Naive thymus-derived CD8-positive, alpha-beta T cell (primary cell): ENCODE measurements around the gene SLC39A11. TPM values are rescaled to one million over a fixed set of nuclear protein-coding genes. Genes with fewer than 3 reads are reported as not detected.

Experiments used
- ATAC-seq, 2 donors: fragments of 150-1000 bp; cut with Tn5 transposase in 1 of 2; sonication (Bioruptor Pico), chemical (Tn5 transposase) in 1 of 2; 1 replicate in 1 of 2; 2 replicates in 1 of 2; pipeline ENCODE4 v1.10.0; 2021; ENCODE audit warnings: mild to moderate bottlenecking in 2 of 2, moderate library complexity in 2 of 2
- POLR2A ChIA-PET: fragments of 350-600 bp; sonication (Branson Sonifier 250); formaldehyde crosslinking; loops from one replicate; lab custom pipeline; 2021; ENCODE audit warnings: antibody characterized with exemption; lab: Charles Lee
- DNase-seq, 10 donors: peaks; one replicate each; pipeline versions ENCODE4 v3.0.0 to v3.0.0-alpha.2; 2020 to 2022
- H3K27ac Mint-ChIP-seq, 10 donors: one replicate each; pipeline ENCODE4 v1.8.0; 2020 to 2022; ENCODE audit warnings: mild to moderate bottlenecking in 10 of 10, mixed read lengths in 10 of 10, moderate library complexity in 4 of 10, inconsistent platforms in 1 of 10
- H3K27me3 Mint-ChIP-seq, 5 donors: one replicate each; pipeline ENCODE4 v1.8.0; 2021 to 2022; ENCODE audit warnings: mixed read lengths in 5 of 5
- H3K36me3 Mint-ChIP-seq, 3 donors: one replicate each; pipeline ENCODE4 v1.8.0; 2020 to 2022; ENCODE audit warnings: mixed read lengths in 3 of 3, mild to moderate bottlenecking in 2 of 3, inconsistent platforms in 1 of 3
- H3K4me1 Mint-ChIP-seq, 4 donors: one replicate each; pipeline ENCODE4 v1.8.0; 2021 to 2022; ENCODE audit warnings: mixed read lengths in 4 of 4
- H3K4me3 Mint-ChIP-seq, 10 donors: one replicate each; pipeline ENCODE4 v1.8.0; 2020 to 2022; ENCODE audit warnings: mild to moderate bottlenecking in 10 of 10, mixed read lengths in 10 of 10, moderate library complexity in 6 of 10, inconsistent platforms in 1 of 10
- H3K9me3 Mint-ChIP-seq, 9 donors: one replicate each; pipeline ENCODE4 v1.8.0; 2020 to 2022; ENCODE audit warnings: mixed read lengths in 9 of 9, mild to moderate bottlenecking in 3 of 9, inconsistent platforms in 1 of 9, moderate library complexity in 1 of 9
- polyA plus RNA-seq, 3 donors: library from polyadenylated mRNA; unstranded; fragments of 300-500 nt; fragmentation: Illumina TruSeq; gene quantifications; one replicate each; pipeline ENCODE4 v1.2.3, GENCODE V29; 2021
- total RNA-seq, 8 experiments: library from RNA in 2 of 8; stranded (reverse) in 2 of 8; gene quantifications; one replicate each; pipeline ENCODE4 v1.2.3 and lab custom pipeline; 2021 to 2026

SLC39A11 gene
- total and polyA plus RNA-seq, 5 experiments from 2014 or later = 6.2 to 14.4 (median 10.3) TPM

DNA sequence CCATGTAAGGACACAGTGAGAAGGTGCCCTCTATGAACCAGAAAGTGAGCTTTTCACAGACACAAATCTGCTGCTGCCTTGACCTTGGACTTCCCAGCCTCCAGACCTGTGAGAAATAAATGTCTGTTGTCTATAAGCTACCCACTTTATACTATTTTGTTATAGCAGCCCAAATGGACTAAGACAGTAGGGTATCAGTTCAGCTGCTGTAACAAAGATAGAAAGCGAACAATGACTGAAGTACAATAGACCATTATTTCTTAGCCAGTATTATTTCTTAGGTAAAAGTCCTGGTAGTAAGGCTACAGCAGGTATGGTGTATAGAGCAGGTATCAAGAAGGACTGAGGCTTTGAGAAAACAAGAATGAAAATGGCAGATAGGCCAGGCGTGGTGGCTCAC lies 117.0 kb downstream of the SLC39A11 start:
- Mint-ChIP-seq H3K27ac (no peak overlapping the region), H3K9me3 (peaks cover 0 to 2% (median 0%) of the 10 kb centered on the region in 9 donors), H3K36me3 (peaks cover 0 to 4% (median 0%) of the 10 kb centered on the region in 3 donors), H3K27me3 (no peaks in the 10 kb centered on the region), H3K4me1 (peaks cover 13 to 38% (median 25%) of the 10 kb centered on the region in 4 donors), H3K4me3 (no peak overlapping the region)
- ATAC-seq = no peak
- POLR2A ChIA-PET = no interaction called here
- DNase-seq = no peak

DNA sequence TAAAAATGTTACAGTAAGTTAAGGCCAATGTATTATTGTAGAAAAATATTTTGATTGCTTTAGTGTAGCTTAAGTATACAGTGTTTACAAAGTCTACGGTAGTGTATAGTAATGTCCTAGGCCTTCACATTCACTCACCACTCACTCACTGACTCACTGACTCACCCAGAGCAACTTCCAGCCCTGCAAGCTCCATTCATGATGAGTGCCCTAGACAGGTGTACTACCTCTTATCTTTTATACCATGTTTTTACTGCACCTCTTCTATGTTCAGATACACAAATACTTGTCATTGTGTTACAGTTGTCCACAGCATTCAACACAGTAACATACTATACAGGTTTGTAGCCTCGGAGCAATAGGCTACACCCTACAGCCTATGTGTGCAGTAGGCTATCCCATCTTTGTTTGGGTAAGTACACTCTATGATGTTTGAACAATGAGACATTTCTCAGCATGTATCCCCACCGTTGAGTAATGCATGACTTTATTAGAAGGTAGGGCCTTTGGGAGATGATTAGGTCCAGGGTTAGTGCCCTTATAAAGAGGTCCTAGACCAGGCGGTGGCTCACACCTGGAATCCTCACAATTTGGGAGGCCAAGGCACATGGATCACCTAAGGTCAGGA lies 117.8 kb downstream of the SLC39A11 start:
- POLR2A ChIA-PET = no interaction called here
- ATAC-seq (no peak), DNase-seq (no peak)
- peaks cover 0 to 4% (median 0%) of the 10 kb centered on the region in 3 donors for H3K36me3 Mint-ChIP-seq
- H3K9me3 Mint-ChIP-seq = peaks cover 0 to 2% (median 0%) of the 10 kb centered on the region in 9 donors
- H3K4me3 Mint-ChIP-seq = no peak overlapping the region
- no peaks in the 10 kb centered on the region for H3K27me3 Mint-ChIP-seq
- no peak overlapping the region for H3K27ac Mint-ChIP-seq
- peaks cover 12 to 37% (median 24%) of the 10 kb centered on the region in 4 donors for H3K4me1 Mint-ChIP-seq

DNA sequence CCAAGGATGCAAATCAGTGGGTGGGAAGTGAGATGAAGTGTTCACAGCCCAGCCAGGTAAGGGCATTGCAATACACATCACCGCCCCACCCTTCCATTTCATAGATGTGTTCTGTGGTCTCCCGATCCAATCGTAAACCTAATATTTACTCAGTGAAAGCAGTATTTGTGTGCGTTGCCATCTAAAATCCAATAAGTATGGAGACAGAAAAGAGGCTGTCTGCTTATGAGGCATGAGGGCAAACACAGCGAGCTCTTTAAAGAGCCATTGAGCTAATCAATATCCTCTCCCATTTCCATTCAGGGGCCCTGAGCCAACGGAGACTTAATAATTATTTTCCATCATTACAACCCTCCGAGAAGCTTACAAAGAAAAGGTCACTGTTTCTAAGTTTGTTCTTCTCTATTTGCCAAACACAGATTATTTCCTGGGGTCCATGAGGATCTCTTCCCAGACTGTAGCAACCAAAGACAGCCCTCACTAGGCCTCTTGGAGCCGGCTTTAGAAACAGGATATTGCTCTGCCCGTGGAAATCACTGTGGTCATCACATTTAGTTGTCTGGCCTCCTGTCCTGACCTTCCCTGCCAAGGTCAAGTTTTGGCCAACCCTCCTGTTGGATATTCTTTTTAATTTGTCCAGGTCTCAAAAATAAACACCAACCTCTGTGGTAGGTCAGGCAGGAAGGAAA lies 120.1 kb downstream of the SLC39A11 start:
- POLR2A ChIA-PET = no interaction called here
- DNase-seq = no peak

DNA sequence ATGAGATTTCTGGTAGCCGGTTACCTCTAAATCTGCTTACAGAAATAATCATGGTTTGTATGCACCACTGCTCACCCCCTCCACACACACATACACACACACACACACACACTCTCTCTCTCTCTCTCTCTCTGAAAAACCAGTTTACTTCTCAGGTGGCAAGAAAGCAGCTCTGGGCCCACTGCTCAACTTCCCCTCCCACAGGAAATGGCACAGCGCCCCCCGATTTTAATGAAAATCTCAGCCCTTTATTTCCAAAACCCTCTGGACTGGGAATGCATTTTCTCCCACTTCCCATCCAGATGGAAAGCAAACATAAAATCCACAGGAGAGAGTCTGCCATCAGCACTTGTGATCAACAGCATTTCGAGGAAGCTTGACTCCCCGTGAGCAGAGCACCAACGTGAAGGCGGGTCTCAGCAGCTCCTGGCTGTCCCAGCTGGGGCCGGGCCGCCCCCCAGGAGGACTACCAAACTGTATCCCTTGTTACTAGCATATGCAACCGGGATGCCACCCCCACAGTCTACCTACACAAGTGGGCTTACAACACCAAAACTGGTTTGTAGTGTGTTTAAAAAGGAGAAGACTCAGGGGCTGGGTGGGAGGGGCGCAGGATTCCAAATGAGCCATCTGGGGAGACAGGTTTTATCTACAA lies 121.1 kb downstream of the SLC39A11 start:
- H3K27ac Mint-ChIP-seq = peak overlapping the region in 2 of 10 donors; percentile 30 to 40
- H3K9me3 Mint-ChIP-seq = peaks cover 0 to 2% (median 0%) of the 10 kb centered on the region in 9 donors
- ATAC-seq = no peak
- DNase-seq = no peak
- POLR2A ChIA-PET = no interaction called here
- H3K27me3 Mint-ChIP-seq = no peaks in the 10 kb centered on the region
- no peak overlapping the region for H3K4me3 Mint-ChIP-seq
- peaks cover 9 to 16% (median 11%) of the 10 kb centered on the region in 4 donors for H3K4me1 Mint-ChIP-seq
- H3K36me3 Mint-ChIP-seq = no peaks in the 10 kb centered on the region

More for the DNA sequence above, 120.1 kb downstream of the SLC39A11 start:
- Mint-ChIP-seq H3K36me3 (peaks cover 0 to 3% (median 0%) of the 10 kb centered on the region in 3 donors), H3K27ac (no peak overlapping the region), H3K9me3 (peaks cover 0 to 2% (median 0%) of the 10 kb centered on the region in 9 donors), H3K4me1 (peaks cover 9 to 23% (median 12%) of the 10 kb centered on the region in 4 donors), H3K4me3 (no peak overlapping the region), H3K27me3 (no peaks in the 10 kb centered on the region)
- no peak for ATAC-seq

DNA sequence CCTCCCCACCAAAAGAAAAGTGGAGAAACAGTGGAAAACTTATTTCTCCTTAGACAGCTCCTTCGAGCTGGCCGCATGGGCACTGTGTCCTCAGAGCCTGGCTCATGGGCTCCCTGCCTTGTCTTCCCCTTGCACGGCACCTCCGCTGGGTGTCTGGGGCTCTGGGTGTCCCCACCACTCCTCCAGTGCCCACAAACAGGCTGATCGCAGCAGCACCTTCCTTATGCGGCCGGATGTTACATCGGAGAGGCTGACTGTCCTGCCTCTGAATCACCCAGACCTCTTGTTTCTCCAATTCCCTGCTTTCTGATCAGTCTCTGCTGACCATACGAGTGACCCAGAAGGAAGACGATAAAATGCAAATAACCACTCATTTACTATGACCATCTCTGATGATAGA lies 121.7 kb downstream of the SLC39A11 start:
- peaks cover 9 to 16% (median 11%) of the 10 kb centered on the region in 4 donors for H3K4me1 Mint-ChIP-seq
- H3K9me3 Mint-ChIP-seq = no peaks in the 10 kb centered on the region
- ATAC-seq (no peak), DNase-seq (no peak)
- no peaks in the 10 kb centered on the region for H3K27me3 Mint-ChIP-seq
- H3K4me3 Mint-ChIP-seq = no peak overlapping the region
- peak overlapping the region in 2 of 10 donors; percentile 10 to 40 for H3K27ac Mint-ChIP-seq
- POLR2A ChIA-PET = no interaction called here
- no peaks in the 10 kb centered on the region for H3K36me3 Mint-ChIP-seq

DNA sequence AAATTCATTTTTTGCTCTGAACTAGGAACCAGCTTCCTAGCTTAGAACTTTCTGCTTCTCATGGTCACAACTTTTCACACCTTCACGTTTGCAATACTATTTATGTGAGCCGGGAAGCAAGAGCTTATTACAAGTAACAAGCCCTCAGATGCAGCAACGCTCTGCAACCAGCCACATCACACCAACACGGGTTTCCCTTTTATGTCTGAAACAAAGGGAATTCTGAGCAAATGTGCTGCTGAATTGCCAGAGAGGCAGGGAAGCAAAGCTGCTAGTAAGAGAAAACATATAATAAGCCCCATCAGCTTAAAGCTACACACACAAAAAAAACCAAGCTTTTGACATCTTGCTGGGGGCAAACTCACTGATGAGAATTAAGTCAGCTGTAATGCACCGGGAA lies 122.2 kb downstream of the SLC39A11 start:
- H3K4me1 Mint-ChIP-seq = peaks cover 9 to 16% (median 11%) of the 10 kb centered on the region in 4 donors
- no peak for ATAC-seq
- H3K27ac Mint-ChIP-seq = peak overlapping the region in 2 of 10 donors; percentile 38 to 69
- DNase-seq = no peak
- H3K27me3 Mint-ChIP-seq = no peaks in the 10 kb centered on the region
- POLR2A ChIA-PET = no interaction called here
- no peaks in the 10 kb centered on the region for H3K36me3 Mint-ChIP-seq
- H3K9me3 Mint-ChIP-seq = peaks cover 0 to 3% (median 0%) of the 10 kb centered on the region in 9 donors
- no peak overlapping the region for H3K4me3 Mint-ChIP-seq

DNA sequence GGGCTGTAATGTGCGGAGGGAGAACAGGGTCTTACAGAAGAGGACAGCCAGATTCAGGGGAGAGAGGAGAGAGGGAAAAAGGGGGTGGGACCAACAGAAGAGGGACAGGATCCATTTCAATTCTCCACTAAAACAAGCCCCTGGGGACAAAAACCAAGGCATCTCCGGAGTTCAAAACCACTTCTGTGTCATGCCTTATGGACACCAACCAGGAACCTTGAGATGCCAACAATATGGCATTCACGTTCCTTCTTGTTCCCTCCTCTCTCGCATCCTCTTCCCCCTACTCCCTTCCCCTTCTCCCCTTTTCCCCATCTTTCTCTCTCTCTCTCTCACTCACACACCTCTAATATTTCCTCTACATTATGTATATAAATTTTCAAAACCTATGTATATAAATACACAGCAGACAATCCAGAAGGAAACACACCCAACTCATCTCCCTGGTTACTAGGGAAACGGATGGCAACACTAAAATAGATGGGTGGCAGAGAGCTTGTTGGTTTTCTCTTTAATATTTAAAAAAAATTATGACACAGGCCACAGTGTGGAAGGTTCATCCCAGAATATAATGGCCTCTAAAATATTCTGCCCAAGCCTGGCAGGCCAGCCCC lies 123.1 kb downstream of the SLC39A11 start:
- H3K27ac Mint-ChIP-seq = no peak overlapping the region
- no peaks in the 10 kb centered on the region for H3K27me3 Mint-ChIP-seq
- peaks cover 9 to 16% (median 11%) of the 10 kb centered on the region in 4 donors for H3K4me1 Mint-ChIP-seq
- no peaks in the 10 kb centered on the region for H3K36me3 Mint-ChIP-seq
- H3K9me3 Mint-ChIP-seq = peaks cover 0 to 4% (median 0%) of the 10 kb centered on the region in 9 donors
- POLR2A ChIA-PET = no interaction called here
- no peak for DNase-seq
- ATAC-seq = no peak
- H3K4me3 Mint-ChIP-seq = no peak overlapping the region

DNA sequence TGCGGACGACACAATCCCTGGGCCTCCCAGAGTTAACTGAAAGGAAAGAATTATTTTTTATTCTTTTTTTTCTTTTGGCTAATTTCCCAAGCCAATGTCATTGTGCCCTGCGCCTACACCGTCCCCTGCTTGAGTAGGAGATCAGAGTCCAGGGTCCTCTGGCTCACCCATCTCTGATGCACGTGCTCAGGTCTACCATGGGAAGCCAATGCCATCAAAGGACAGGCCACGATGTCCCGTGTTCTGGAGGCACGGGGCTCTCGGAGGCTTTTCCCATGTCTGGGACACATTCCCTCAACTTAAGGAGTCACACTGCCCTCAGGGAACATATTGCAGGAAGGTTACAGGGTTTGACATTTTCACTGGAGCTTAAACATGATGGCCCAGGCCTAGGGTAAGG lies 123.7 kb downstream of the SLC39A11 start:
- no peaks in the 10 kb centered on the region for H3K27me3 Mint-ChIP-seq
- H3K4me3 Mint-ChIP-seq = no peak overlapping the region
- DNase-seq = no peak
- no peak for ATAC-seq
- H3K36me3 Mint-ChIP-seq = no peaks in the 10 kb centered on the region
- H3K27ac Mint-ChIP-seq = no peak overlapping the region
- H3K4me1 Mint-ChIP-seq = peaks cover 9 to 16% (median 11%) of the 10 kb centered on the region in 4 donors
- POLR2A ChIA-PET = no interaction called here
- peaks cover 0 to 4% (median 0%) of the 10 kb centered on the region in 9 donors for H3K9me3 Mint-ChIP-seq

DNA sequence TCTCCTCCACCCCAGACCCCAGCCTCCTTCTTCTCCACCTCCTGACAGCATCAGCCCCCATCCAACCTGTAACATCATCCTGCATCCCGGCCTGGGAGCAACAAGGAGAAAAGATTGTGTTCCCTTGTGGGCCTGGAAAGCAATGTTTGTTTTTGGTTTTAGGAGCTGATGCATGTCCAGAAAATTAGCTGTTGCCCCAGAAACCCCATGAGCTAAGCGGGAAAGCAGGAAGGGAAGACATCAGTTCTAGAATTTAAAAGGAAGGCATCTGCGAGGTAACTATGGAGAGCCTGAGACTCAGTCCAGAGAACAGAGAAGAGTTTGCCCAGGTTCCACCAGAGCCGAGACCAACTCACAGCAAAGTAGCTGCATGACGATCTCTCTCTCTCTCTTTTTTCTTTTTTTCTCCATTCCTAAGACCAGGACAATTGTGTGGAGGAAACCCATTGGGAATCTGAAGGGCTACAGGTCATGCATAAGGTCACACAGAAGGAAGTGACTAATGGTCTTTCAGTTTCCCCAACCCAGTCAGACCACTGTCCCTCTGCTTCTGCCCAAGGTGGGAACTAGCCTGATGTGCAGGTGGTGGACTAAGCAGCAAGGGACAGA lies 124.4 kb downstream of the SLC39A11 start:
- DNase-seq = no peak
- no peaks in the 10 kb centered on the region for H3K36me3 Mint-ChIP-seq
- H3K4me1 Mint-ChIP-seq = peaks cover 9 to 16% (median 13%) of the 10 kb centered on the region in 4 donors
- ATAC-seq = no peak
- no peaks in the 10 kb centered on the region for H3K27me3 Mint-ChIP-seq
- H3K27ac Mint-ChIP-seq = no peak overlapping the region
- no peak overlapping the region for H3K4me3 Mint-ChIP-seq
- peaks cover 0 to 4% (median 0%) of the 10 kb centered on the region in 9 donors for H3K9me3 Mint-ChIP-seq
- POLR2A ChIA-PET = no interaction called here

DNA sequence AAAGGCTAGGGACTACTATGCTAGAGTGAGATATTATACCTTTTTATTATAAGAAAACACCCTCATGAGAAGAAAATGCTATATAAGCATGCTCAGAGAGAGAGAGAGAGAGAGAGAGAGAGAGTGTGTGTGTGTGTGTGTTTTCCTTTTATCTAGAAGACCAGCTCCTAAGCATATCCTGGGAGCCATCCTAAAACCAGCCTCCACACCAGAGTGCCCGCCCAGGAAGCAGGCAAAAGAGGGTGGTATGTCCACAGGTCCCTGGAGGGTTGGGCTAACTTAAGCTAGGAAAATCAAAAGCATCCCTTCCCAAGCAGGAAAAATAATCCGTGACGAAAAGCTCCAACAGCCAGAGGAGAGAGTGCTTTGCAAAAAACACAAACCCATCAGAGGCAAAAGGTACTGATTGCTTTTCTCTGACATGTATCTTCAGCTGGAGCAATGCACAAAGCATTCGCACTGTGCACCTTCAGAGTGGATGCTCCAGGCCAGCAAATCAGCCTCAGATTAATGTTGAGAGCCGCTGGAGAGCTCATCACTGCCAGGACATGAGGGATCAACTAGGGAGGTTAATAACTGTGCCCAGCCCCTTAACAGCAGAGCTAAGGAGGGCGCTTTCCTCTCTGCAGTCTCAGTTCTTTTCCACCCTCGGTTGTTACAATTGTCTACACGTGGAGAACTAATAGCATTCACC lies 125.1 kb downstream of the SLC39A11 start:
- DNase-seq (no peak), ATAC-seq (no peak)
- no peak overlapping the region for H3K4me3 Mint-ChIP-seq
- H3K4me1 Mint-ChIP-seq = peaks cover 9 to 15% (median 13%) of the 10 kb centered on the region in 4 donors
- H3K36me3 Mint-ChIP-seq = no peaks in the 10 kb centered on the region
- peaks cover 0 to 4% (median 0%) of the 10 kb centered on the region in 9 donors for H3K9me3 Mint-ChIP-seq
- H3K27me3 Mint-ChIP-seq = no peaks in the 10 kb centered on the region
- H3K27ac Mint-ChIP-seq = no peak overlapping the region
- POLR2A ChIA-PET = no interaction called here

DNA sequence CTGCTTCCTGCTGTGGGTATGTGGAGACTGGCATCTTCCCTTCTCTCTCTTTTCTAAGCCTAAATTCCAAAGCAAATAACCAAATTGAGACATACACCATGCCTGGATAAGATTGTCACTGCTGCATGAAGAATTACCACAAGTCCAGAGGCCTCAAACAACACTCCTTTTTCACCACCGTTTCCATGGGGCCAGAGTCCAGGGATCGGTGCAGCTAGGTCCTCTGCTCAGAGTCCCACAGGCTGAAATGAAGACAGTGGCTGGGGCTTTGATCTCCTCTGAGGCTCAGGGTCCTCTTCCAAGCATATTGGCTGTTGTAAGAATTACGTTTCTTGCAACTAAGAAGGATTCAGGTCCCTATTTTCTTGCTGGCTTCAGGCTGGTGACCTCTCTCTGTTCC lies 130.4 kb downstream of the SLC39A11 start:
- H3K27me3 Mint-ChIP-seq = no peaks in the 10 kb centered on the region
- peaks cover 0 to 5% (median 0%) of the 10 kb centered on the region in 3 donors for H3K36me3 Mint-ChIP-seq
- POLR2A ChIA-PET = no interaction called here
- ATAC-seq (no peak), DNase-seq (no peak)
- H3K4me3 Mint-ChIP-seq = no peak overlapping the region
- H3K4me1 Mint-ChIP-seq = peaks cover 0 to 5% (median 0%) of the 10 kb centered on the region in 4 donors
- H3K9me3 Mint-ChIP-seq = peaks cover 0 to 4% (median 0%) of the 10 kb centered on the region in 9 donors
- no peak overlapping the region for H3K27ac Mint-ChIP-seq
